ENCODE data around the gene ZNF660.
"Not testable (repeated sequence)": the region's sequence is repeated elsewhere in the genome, so short reads cannot be mapped to it uniquely, and the experiment has no call there.

The ZNF660 gene

GRCh38 chr3:44584646-44585501 is at the start of gene ZNF660:
ZNF660 (plus strand) TSS chr3:44584964; CDS start chr3:44594194, 9,230 bp downstream.
- peak; percentile 44 for DNase-seq (ENCODE audit: low read depth)

- no peak for DNase-seq (ENCODE audit: low read depth)
Measured at GRCh38 chr3:44535364-44535763, 49.4 kb upstream of the ZNF660 start.

GRCh38 chr3:44544811-44545210 is 40.0 kb upstream of the ZNF660 start:
- DNase-seq (ENCODE audit: low read depth) = not testable (repeated sequence)

GRCh38 chr3:44554626-44555592 is 29.9 kb upstream of the ZNF660 start, which contains the start of gene ZKSCAN7:
ZKSCAN7 (plus strand) TSS chr3:44555193; CDS start chr3:44557048, 1,855 bp downstream.
- peak; percentile 17 for DNase-seq (ENCODE audit: low read depth)

GRCh38 chr3:44555723-44556122 is 29.0 kb upstream of the ZNF660 start:
- no peak for DNase-seq (ENCODE audit: low read depth)

- no peak for DNase-seq (ENCODE audit: low read depth)
Measured at GRCh38 chr3:44557074-44557473, 27.7 kb upstream of the ZNF660 start.

GRCh38 chr3:44561076-44561475 is 23.7 kb upstream of the ZNF660 start:
- DNase-seq (ENCODE audit: low read depth) = no peak

GRCh38 chr3:44562147-44562546 is 22.6 kb upstream of the ZNF660 start:
- no peak for DNase-seq (ENCODE audit: low read depth)

- DNase-seq (ENCODE audit: low read depth) = no peak
Measured at GRCh38 chr3:44568561-44568960, 16.2 kb upstream of the ZNF660 start.

GRCh38 chr3:44571024-44571423 is 13.7 kb upstream of the ZNF660 start:
- DNase-seq (ENCODE audit: low read depth) = no peak

GRCh38 chr3:44576613-44577012 is 8.2 kb upstream of the ZNF660 start:
- DNase-seq (ENCODE audit: low read depth) = no peak

GRCh38 chr3:44577354-44577952 is 7.3 kb upstream of the ZNF660 start:
- DNase-seq (ENCODE audit: low read depth) = not testable (repeated sequence)

- not testable (repeated sequence) for DNase-seq (ENCODE audit: low read depth)
Measured at GRCh38 chr3:44578316-44578715, 6.4 kb upstream of the ZNF660 start.

- DNase-seq (ENCODE audit: low read depth) = not testable (repeated sequence)
Measured at GRCh38 chr3:44578924-44579515, 5.7 kb upstream of the ZNF660 start.

- not testable (repeated sequence) for DNase-seq (ENCODE audit: low read depth)
Measured at GRCh38 chr3:44579749-44580148, 5.0 kb upstream of the ZNF660 start.

GRCh38 chr3:44580971-44581370 is 3.8 kb upstream of the ZNF660 start:
- not testable (repeated sequence) for DNase-seq (ENCODE audit: low read depth)

GRCh38 chr3:44596621-44597020 is 11.9 kb downstream of the ZNF660 start:
- DNase-seq (ENCODE audit: low read depth) = no peak

GRCh38 chr3:44601749-44602148 is 17.0 kb downstream of the ZNF660 start:
- DNase-seq (ENCODE audit: low read depth) = no peak

- no peak for DNase-seq (ENCODE audit: low read depth)
Measured at GRCh38 chr3:44612678-44613077, 27.9 kb downstream of the ZNF660 start.

- peak; percentile 86 for DNase-seq (ENCODE audit: low read depth)
Measured at GRCh38 chr3:44624749-44625480, 40.2 kb downstream of the ZNF660 start, which contains the start of gene ZNF197. ZNF197 (plus strand) TSS chr3:44625036; CDS start chr3:44629155, 4,119 bp downstream.

- DNase-seq (ENCODE audit: low read depth) = no peak
Measured at GRCh38 chr3:44628716-44629115, 44.0 kb downstream of the ZNF660 start.

All from stromal cell of bone marrow (primary cell).